Thyroid gland (tissue), 4 donors: Measurements from ENCODE around the gene GPR173. TPM values are rescaled to one million over a fixed set of nuclear protein-coding genes. Genes with fewer than 3 reads are reported as not detected.
A peak's percentile ranks its signal among the peaks of the same experiment; 100 is the strongest.

Experiments
- DNase-seq, 2 donors: peaks; one replicate each; pipeline ENCODE4 v3.0.0-alpha.2; 2019
- H3K27ac ChIP-seq, 3 donors: fragments of 200-600 bp; sonication (generic); 1 replicate in 2 of 3; 2 replicates in 1 of 3; pipeline ENCODE4 v1.5.1; 2016 to 2019; ENCODE audit warnings: mild to moderate bottlenecking in 1 of 3, moderate library complexity in 1 of 3
- H3K27me3 ChIP-seq: fragments of 200-600 bp; sonication (generic); one replicate; pipeline ENCODE4 v1.5.1; 2019
- H3K36me3 ChIP-seq, 2 donors: fragments of 200-600 bp; sonication (generic); one replicate each; pipeline ENCODE4 v1.5.1; 2016 to 2019
- H3K4me1 ChIP-seq, 2 donors: fragments of 200-600 bp; sonication (generic); one replicate each; pipeline ENCODE4 v1.5.1; 2017 to 2019
- H3K4me3 ChIP-seq, 3 donors: fragments of 200-600 bp; sonication (generic); replicated peaks in 1 of 3; 1 replicate in 2 of 3; 2 replicates in 1 of 3; pipeline ENCODE4 v1.5.1; 2016; ENCODE audit warnings: mild to moderate bottlenecking in 1 of 3
- H3K9me3 ChIP-seq: fragments of 200-600 bp; sonication (generic); one replicate; pipeline ENCODE4 v1.5.1; 2017
- CTCF ChIP-seq, 6 experiments: fragments of 200-600 bp in 3 of 6; fragments of 450-650 bp in 3 of 6; sonication (generic) in 3 of 6; IDR thresholded peaks; one replicate each; pipeline ENCODE4 v1.5.1; 2016 to 2019; ENCODE audit warnings: antibody characterized with exemption in 6 of 6, mild to moderate bottlenecking in 2 of 6, inconsistent platforms in 1 of 6, moderate library complexity in 1 of 6
- POLR2A ChIP-seq, 2 donors: fragments of 450-650 bp; IDR thresholded peaks; one replicate each; pipeline ENCODE4 v1.6.1; 2017; ENCODE audit warnings: antibody characterized with exemption in 2 of 2, mild to moderate bottlenecking in 2 of 2, moderate library complexity in 1 of 2
- WGBS, 2 donors: methylation state at CpG; one replicate each; pipeline ENCODE4 v1.1.5; 2017; 5-methylcytosine and 5-hydroxymethylcytosine counted together
- intact Hi-C: fragments of 100-400 bp; cut with DNase I; formaldehyde crosslinking; loops from one replicate; pipeline ENCODE4 v1.15.1; 2023
- total RNA-seq, 4 donors: library from RNA; depleted of rRNA; stranded (reverse); fragments of >200 nt; gene quantifications; one replicate each; pipeline ENCODE4 v1.2.3, GENCODE V29; 2016

Gene GPR173
- total RNA-seq, 4 donors from 2014 or later = 0.78 to 1.3 (median 1.1) TPM

- peak overlapping the region; percentile 70 to 89 (median 80) for H3K27ac ChIP-seq
- H3K4me3 ChIP-seq = no peak overlapping the region
- H3K9me3 ChIP-seq = no peaks in the 10 kb centered on the region
- peaks cover 0 to 7% of the 10 kb centered on the region in 2 donors for H3K4me1 ChIP-seq
- TF ChIP-seq POLR2A (IDR thresholded peaks at IDR 0.05) (no peak), CTCF (IDR thresholded peaks at IDR 0.05) (no peak)
- WGBS, 2 donors = 55 to 68% methylated on average over 9 of the region's 9 CpGs
- intact Hi-C loops = loop anchor here (10.0 kb wide), 1 partner anchor 152 kb away; the partner anchor contains the start of gene KDM5C
- H3K36me3 ChIP-seq = no peaks in the 10 kb centered on the region
- H3K27me3 ChIP-seq = no peaks in the 10 kb centered on the region
- peak in 1 of 2 donors; percentile 54 for DNase-seq
These were observed 24.0 kb downstream of the GPR173 start for GRCh38 chrX:53072418-53073114.

GRCh38 chrX:53073115-53073586 lies 24.6 kb downstream of the GPR173 start:
- no peak overlapping the region for H3K4me3 ChIP-seq
- H3K27ac ChIP-seq = peak overlapping the region; percentile 70 to 89 (median 80)
- H3K36me3 ChIP-seq = no peaks in the 10 kb centered on the region
- H3K27me3 ChIP-seq = no peaks in the 10 kb centered on the region
- H3K9me3 ChIP-seq = no peaks in the 10 kb centered on the region
- WGBS, 2 donors = 51% methylated on average over 5 to 6 of the region's 6 CpGs
- peak in 1 of 2 donors; percentile 53 for DNase-seq
- peak in 1 of 2 donors; percentile 6 for TF ChIP-seq POLR2A (IDR thresholded peaks at IDR 0.05)
- no peak for TF ChIP-seq CTCF (IDR thresholded peaks at IDR 0.05)
- H3K4me1 ChIP-seq = peaks cover 0 to 7% of the 10 kb centered on the region in 2 donors
- intact Hi-C loops = loop anchor here (10.0 kb wide), 1 partner anchor 152 kb away; the partner anchor contains the start of gene KDM5C

GRCh38 chrX:53075011-53075410 lies 26.4 kb downstream of the GPR173 start:
- Histone ChIP-seq H3K27me3 (no peaks in the 10 kb centered on the region), H3K4me3 (no peak overlapping the region), H3K4me1 (peaks cover 0 to 7% of the 10 kb centered on the region in 2 donors), H3K9me3 (no peaks in the 10 kb centered on the region), H3K36me3 (no peaks in the 10 kb centered on the region), H3K27ac (no peak overlapping the region)
- intact Hi-C loops = loop anchor here (10.0 kb wide), 1 partner anchor 150 kb away; the partner anchor contains the start of gene KDM5C
- TF ChIP-seq CTCF (IDR thresholded peaks at IDR 0.05) (no peak), POLR2A (IDR thresholded peaks at IDR 0.05) (no peak)
- 82 to 85% methylated on average over 7 of the region's 7 CpGs for WGBS, 2 donors
- no peak for DNase-seq

GRCh38 chrX:53076671-53077070 lies 28.1 kb downstream of the GPR173 start:
- WGBS, 2 donors = 95 to 96% methylated on average over 18 to 19 of the region's 21 CpGs
- H3K36me3 ChIP-seq = no peaks in the 10 kb centered on the region
- H3K27ac ChIP-seq = no peak overlapping the region
- no peak overlapping the region for H3K4me3 ChIP-seq
- TF ChIP-seq POLR2A (IDR thresholded peaks at IDR 0.05) (no peak), CTCF (IDR thresholded peaks at IDR 0.05) (no peak)
- H3K4me1 ChIP-seq = peaks cover 0 to 7% of the 10 kb centered on the region in 2 donors
- DNase-seq = no peak
- intact Hi-C loops = loop anchor here (10.0 kb wide), 1 partner anchor 148 kb away; the partner anchor contains the start of gene KDM5C
- H3K9me3 ChIP-seq = no peaks in the 10 kb centered on the region
- no peaks in the 10 kb centered on the region for H3K27me3 ChIP-seq
